WERI-Rb-1 (cell line): ENCODE results near the gene KDM3B.
A peak's percentile ranks its signal among the peaks of the same experiment; 100 is the strongest.

ENCODE experiments used
- DNase-seq: peaks from one replicate; pipeline ENCODE4 v3.0.0-alpha.2; 2020
- H3K27ac ChIP-seq: fragments of 250-450 bp; sonication (Bioruptor Pico); 2 replicates; pipeline ENCODE4 v1.5.1; 2020; ENCODE audit warnings: mild to moderate bottlenecking, moderate library complexity
- H3K27me3 ChIP-seq: fragments of 250-450 bp; sonication (Bioruptor Pico); 2 replicates; pipeline ENCODE4 v1.5.1; 2021; ENCODE audit warnings: mild to moderate bottlenecking, low read depth, moderate library complexity; ENCODE audit not compliant: insufficient read depth, severe bottlenecking
- H3K36me3 ChIP-seq: fragments of 250-450 bp; sonication (Bioruptor Pico); 2 replicates; pipeline ENCODE4 v1.5.1; 2020; ENCODE audit warnings: mild to moderate bottlenecking, moderate library complexity
- H3K4me3 ChIP-seq: 2 replicates; pipeline ENCODE4 v1.5.1; 2011; ENCODE audit warnings: low read depth, mild to moderate bottlenecking, control low read depth, low read length
- H3K9me3 ChIP-seq: fragments of 250-450 bp; sonication (Bioruptor Pico); 2 replicates; pipeline ENCODE4 v1.5.1; 2021; ENCODE audit warnings: mild to moderate bottlenecking, moderate library complexity; ENCODE audit not compliant: severe bottlenecking
- CTCF ChIP-seq: IDR thresholded peaks from 2 replicates; pipeline ENCODE4 v1.5.1; 2011; ENCODE audit warnings: low read depth, mild to moderate bottlenecking, control low read depth, inconsistent platforms, low read length

Gene KDM3B

GRCh38 chr5:138463419-138464007 lies 111.0 kb downstream of the KDM3B start:
- Histone ChIP-seq H3K27ac (peak overlapping the region; percentile 93), H3K36me3 (no peaks in the 10 kb centered on the region; the same call in 1 of the 2 replicates), H3K4me3 (peak overlapping the region; percentile 75), H3K27me3 (no peaks in the 10 kb centered on the region), H3K9me3 (no peaks in the 10 kb centered on the region)
- TF ChIP-seq CTCF, result peak; percentile 81
- peak; percentile 73 for DNase-seq

DNA sequence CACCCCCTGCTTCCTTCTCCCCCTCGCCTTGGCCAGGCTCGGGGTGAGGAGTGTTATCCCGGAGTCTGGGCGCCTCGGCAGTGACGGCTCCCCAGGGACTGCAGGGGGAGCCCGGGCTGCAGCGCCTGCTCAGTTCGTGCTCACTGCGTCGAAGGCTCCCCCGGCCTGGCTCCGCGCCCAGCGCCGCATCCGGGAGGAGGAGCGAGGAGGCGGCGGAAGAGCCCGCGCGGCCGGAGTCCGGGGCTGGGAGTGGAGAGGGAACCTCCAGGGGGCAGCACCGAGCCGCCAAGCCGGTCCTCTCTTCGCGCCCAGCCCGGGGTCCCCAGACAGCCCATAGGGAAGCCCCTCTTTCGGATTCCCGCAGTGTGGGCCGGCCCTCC lies 111.5 kb downstream of the KDM3B start:
- peak; percentile 95 for DNase-seq
- Histone ChIP-seq H3K9me3 (no peaks in the 10 kb centered on the region), H3K4me3 (peak overlapping the region; percentile 75), H3K27me3 (no peaks in the 10 kb centered on the region), H3K36me3 (no peaks in the 10 kb centered on the region; the same call in 1 of the 2 replicates), H3K27ac (peak overlapping the region; percentile 93)
- peak; percentile 76 for TF ChIP-seq CTCF

- H3K27me3 ChIP-seq, result no peaks in the 10 kb centered on the region
- peak overlapping the region; percentile 93 for H3K27ac ChIP-seq
- peak overlapping the region; percentile 75 for H3K4me3 ChIP-seq
- DNase-seq, result peak; percentile 99
- 0 out of 2 replicates have a peak, but pooled peaks have one; percentile 10 for TF ChIP-seq CTCF
- H3K9me3 ChIP-seq, result no peaks in the 10 kb centered on the region
- H3K36me3 ChIP-seq, result no peaks in the 10 kb centered on the region; the same call in 1 of the 2 replicates
These were observed 112.1 kb downstream of the KDM3B start for GRCh38 chr5:138464388-138465260.

- Histone ChIP-seq H3K27me3 (no peaks in the 10 kb centered on the region), H3K36me3 (no peaks in the 10 kb centered on the region; the same call in 1 of the 2 replicates), H3K27ac (peak within 1 kb of the TSS; percentile 93), H3K9me3 (no peaks in the 10 kb centered on the region), H3K4me3 (peak within 1 kb of the TSS; percentile 75)
- peak; percentile 95 for DNase-seq
- no peak for TF ChIP-seq CTCF
These were observed 113.0 kb downstream of the KDM3B start, which contains the start of gene EGR1 for GRCh38 chr5:138465261-138466124. TSS of gene EGR1 (plus strand) at chr5:138465479. CDS start at chr5:138465762, 283 bp downstream.

GRCh38 chr5:138466125-138466899 lies 113.8 kb downstream of the KDM3B start:
- Histone ChIP-seq H3K9me3 (no peaks in the 10 kb centered on the region), H3K36me3 (no peaks in the 10 kb centered on the region; the same call in 1 of the 2 replicates), H3K4me3 (peak overlapping the region; percentile 75), H3K27ac (no peak overlapping the region), H3K27me3 (no peaks in the 10 kb centered on the region)
- no peak for DNase-seq
- no peak for TF ChIP-seq CTCF
